Uterus (tissue), 4 donors: ENCODE measurements around the gene PACSIN2. TPM values are rescaled to one million over a fixed set of nuclear protein-coding genes. Genes with fewer than 3 reads are reported as not detected.

ENCODE experiments used
- DNase-seq, 2 donors: peaks; one replicate each; pipeline ENCODE4 v3.0.0-alpha.2; 2019 to 2020
- H3K27ac ChIP-seq, 2 donors: fragments of 200-600 bp; sonication (generic); 1 replicate in 1 of 2; 2 replicates in 1 of 2; pipeline ENCODE4 v1.5.1; 2016 to 2018
- H3K27me3 ChIP-seq, 2 donors: fragments of 200-600 bp; sonication (generic); one replicate each; pipeline ENCODE4 v1.5.1; 2018 to 2019; ENCODE audit warnings: control low read depth in 1 of 2
- H3K36me3 ChIP-seq, 2 donors: fragments of 200-600 bp; sonication (generic); one replicate each; pipeline ENCODE4 v1.5.1; 2019; ENCODE audit warnings: control low read depth in 1 of 2
- H3K4me1 ChIP-seq, 2 donors: fragments of 200-600 bp; sonication (generic); one replicate each; pipeline ENCODE4 v1.5.1; 2018 to 2019; ENCODE audit warnings: control low read depth in 1 of 2
- H3K4me3 ChIP-seq, 2 donors: fragments of 200-600 bp; sonication (generic); 1 replicate in 1 of 2; 2 replicates in 1 of 2; pipeline ENCODE4 v1.5.1; 2018 to 2019; ENCODE audit warnings: mild to moderate bottlenecking in 1 of 2
- H3K9me3 ChIP-seq, 2 donors: fragments of 200-600 bp; sonication (generic); one replicate each; pipeline ENCODE4 v1.5.1; 2019; ENCODE audit warnings: control low read depth in 1 of 2
- POLR2A ChIP-seq, 2 donors: fragments of 450-650 bp; IDR thresholded peaks; one replicate each; pipeline ENCODE4 v1.6.1; 2016; ENCODE audit warnings: antibody characterized with exemption in 2 of 2, mild to moderate bottlenecking in 1 of 2, moderate library complexity in 1 of 2
- intact Hi-C: fragments of 100-400 bp; cut with DNase I; formaldehyde crosslinking; loops from one replicate; pipeline ENCODE4 v1.15.1; 2023; ENCODE audit warnings: low total_unique reads
- total RNA-seq, 4 donors: library from RNA; depleted of rRNA in 3 of 4; stranded (reverse); fragments of >200 nt in 3 of 4; gene quantifications; one replicate each; pipeline versions ENCODE4 v1.1.0 to v1.2.4, GENCODE V29; 2014 to 2023
- TF ChIP-seq, protein P1 (sequence below), 4 experiments: fragments of 200-600 bp in 2 of 4; fragments of 450-650 bp in 2 of 4; sonication (generic) in 2 of 4; IDR thresholded peaks; one replicate each; pipeline ENCODE4 v1.5.1; 2016 to 2019; ENCODE audit warnings: antibody characterized with exemption in 4 of 4, mild to moderate bottlenecking in 2 of 4, moderate library complexity in 1 of 4
- donor health status: DM: yes; HTN: yes; CAD: no.

The PACSIN2 gene
- total RNA-seq, 4 donors from 2014 or later, result 34.4 to 66.1 (median 48.0) TPM

DNA sequence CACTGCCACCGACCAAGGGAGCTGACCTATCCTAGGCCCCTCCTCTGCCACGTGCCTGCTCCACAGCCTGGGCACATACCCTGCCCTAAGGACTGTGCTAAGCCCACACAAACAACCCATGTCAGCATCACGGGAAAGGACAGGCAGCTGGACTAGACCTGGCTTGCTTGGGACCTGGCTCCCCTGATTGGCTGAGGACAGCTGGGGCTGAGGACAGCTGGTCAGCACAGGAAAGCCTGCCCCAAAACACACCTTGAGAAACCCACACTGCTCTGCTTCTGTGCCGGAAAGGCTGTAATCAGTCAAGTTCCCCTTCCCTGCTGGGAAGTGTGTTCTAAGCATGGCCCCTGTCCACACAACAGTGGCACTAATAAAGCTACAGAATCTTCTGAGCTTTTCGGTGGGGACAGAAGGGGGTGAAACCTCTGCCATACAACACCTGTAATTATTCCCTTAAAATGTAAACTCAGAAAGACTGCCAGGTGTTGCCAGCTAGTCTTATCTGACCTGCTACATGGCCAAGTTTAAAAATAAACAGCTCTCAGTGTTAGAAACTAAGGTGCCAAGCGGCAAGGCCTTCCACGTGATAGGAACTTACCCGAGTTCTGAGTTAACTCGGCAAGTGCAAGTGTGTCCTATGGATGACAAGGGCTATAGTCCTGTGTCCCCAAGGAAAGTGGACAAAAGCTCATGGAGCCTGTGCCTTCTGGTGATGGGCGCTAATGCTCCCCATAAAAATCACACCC is 122.2 kb downstream of the PACSIN2 start:
- intact Hi-C loops, result no loop called here
- Histone ChIP-seq H3K4me3 (no peak overlapping the region), H3K27me3 (no peaks in the 10 kb centered on the region), H3K9me3 (no peaks in the 10 kb centered on the region), H3K4me1 (no peaks in the 10 kb centered on the region), H3K36me3 (no peaks in the 10 kb centered on the region), H3K27ac (no peak overlapping the region)
- TF ChIP-seq, protein P1, sequence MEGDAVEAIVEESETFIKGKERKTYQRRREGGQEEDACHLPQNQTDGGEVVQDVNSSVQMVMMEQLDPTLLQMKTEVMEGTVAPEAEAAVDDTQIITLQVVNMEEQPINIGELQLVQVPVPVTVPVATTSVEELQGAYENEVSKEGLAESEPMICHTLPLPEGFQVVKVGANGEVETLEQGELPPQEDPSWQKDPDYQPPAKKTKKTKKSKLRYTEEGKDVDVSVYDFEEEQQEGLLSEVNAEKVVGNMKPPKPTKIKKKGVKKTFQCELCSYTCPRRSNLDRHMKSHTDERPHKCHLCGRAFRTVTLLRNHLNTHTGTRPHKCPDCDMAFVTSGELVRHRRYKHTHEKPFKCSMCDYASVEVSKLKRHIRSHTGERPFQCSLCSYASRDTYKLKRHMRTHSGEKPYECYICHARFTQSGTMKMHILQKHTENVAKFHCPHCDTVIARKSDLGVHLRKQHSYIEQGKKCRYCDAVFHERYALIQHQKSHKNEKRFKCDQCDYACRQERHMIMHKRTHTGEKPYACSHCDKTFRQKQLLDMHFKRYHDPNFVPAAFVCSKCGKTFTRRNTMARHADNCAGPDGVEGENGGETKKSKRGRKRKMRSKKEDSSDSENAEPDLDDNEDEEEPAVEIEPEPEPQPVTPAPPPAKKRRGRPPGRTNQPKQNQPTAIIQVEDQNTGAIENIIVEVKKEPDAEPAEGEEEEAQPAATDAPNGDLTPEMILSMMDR (IDR thresholded peaks at IDR 0.05), result no peak
- no peak for TF ChIP-seq POLR2A (IDR thresholded peaks at IDR 0.05)
- no peak for DNase-seq

DNA sequence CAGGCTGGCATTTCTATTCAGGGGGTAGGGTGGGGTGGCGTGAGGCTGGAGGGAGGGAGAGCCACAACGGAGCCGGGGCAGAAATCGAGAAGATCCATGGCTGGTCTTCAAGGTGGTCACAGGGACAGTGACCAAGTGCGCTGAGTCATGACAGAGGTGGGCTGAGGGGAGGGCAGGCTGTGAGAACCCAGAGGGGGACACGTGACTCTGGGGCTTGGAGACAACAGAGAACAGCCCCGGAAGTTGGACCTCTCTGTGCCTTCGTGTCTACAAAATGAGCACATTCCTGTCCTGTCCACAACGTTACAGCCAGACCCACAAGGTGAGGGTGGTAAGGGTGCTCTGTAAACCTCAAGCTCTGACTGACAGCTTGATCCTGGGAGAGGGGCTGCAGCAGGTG is 122.8 kb downstream of the PACSIN2 start:
- no peaks in the 10 kb centered on the region for H3K36me3 ChIP-seq
- no peak for DNase-seq
- H3K9me3 ChIP-seq, result no peaks in the 10 kb centered on the region
- H3K4me3 ChIP-seq, result no peak overlapping the region
- intact Hi-C loops, result no loop called here
- H3K4me1 ChIP-seq, result no peaks in the 10 kb centered on the region
- TF ChIP-seq POLR2A (IDR thresholded peaks at IDR 0.05), result no peak
- H3K27ac ChIP-seq, result no peak overlapping the region
- no peaks in the 10 kb centered on the region for H3K27me3 ChIP-seq

DNA sequence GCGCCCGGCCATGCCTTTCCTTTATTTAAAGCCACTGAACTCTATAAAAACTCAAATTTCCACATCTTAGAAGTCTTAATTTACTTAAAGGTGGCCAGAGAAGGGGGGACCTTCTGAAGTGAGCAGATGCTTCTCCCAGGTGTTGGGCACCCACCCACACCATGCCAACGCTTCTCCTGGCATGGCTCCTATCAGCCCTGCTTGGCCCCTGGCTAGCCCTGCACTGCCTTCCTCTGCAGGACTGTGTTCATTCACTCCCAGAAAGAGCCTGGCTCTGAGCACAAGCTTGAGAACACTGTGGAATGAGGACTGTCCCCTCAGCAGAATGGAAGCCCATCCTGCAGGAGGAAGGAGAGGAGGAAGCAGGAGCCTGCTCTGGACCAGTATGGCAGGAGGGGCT is 123.3 kb downstream of the PACSIN2 start:
- no peak for TF ChIP-seq POLR2A (IDR thresholded peaks at IDR 0.05)
- TF ChIP-seq, protein P1 (IDR thresholded peaks at IDR 0.05), result no peak
- Histone ChIP-seq H3K27ac (no peak overlapping the region), H3K4me1 (no peaks in the 10 kb centered on the region), H3K36me3 (no peaks in the 10 kb centered on the region), H3K27me3 (no peaks in the 10 kb centered on the region), H3K9me3 (no peaks in the 10 kb centered on the region), H3K4me3 (no peak overlapping the region)
- no peak for DNase-seq
- intact Hi-C loops, result no loop called here

DNA sequence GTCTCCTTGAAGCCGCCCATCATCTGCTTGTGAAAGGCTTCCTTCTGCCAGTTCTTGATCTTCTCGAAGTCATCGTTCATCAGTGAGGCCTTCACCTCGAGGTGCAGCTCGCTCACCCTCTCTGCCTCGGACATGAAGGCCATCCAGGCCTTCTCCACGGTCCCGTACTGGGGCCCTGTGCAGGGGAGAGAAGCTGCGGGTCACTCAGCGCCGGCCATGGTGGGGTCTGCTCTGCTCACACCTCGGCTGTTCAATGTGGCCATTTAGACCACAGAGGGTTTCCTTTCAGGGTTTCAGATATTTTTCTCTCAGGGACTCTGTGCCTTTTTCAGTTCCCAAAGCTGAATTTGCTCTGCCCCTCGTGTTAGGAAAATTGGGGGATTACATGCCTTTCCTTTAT is 123.9 kb downstream of the PACSIN2 start:
- TF ChIP-seq, protein P1 (IDR thresholded peaks at IDR 0.05), result no peak
- TF ChIP-seq POLR2A (IDR thresholded peaks at IDR 0.05), result no peak
- no peak for DNase-seq
- H3K27ac ChIP-seq, result no peak overlapping the region
- no peaks in the 10 kb centered on the region for H3K36me3 ChIP-seq
- H3K9me3 ChIP-seq, result no peaks in the 10 kb centered on the region
- H3K27me3 ChIP-seq, result no peaks in the 10 kb centered on the region
- H3K4me3 ChIP-seq, result no peak overlapping the region
- H3K4me1 ChIP-seq, result no peaks in the 10 kb centered on the region
- intact Hi-C loops, result no loop called here

DNA sequence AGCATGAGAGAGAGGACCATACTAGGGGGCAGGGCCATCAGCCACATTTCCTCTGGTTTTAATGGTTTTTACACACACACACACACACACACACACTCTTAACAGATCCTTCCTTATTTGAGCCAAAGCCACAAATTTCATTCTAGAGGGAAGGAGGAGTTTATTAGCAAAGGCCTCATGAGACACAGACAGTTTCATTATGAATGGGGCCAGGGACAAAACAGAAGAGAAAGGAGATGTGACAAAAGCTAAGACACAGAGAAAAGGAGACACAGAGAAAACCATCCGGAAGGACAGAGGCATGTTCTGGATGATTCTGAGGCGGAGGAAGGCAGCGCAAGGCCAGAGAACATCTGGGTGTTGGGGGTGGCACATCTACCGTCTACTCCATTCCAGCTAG is 125.6 kb downstream of the PACSIN2 start:
- Histone ChIP-seq H3K36me3 (no peaks in the 10 kb centered on the region), H3K27me3 (no peaks in the 10 kb centered on the region), H3K4me1 (no peaks in the 10 kb centered on the region), H3K4me3 (no peak overlapping the region), H3K9me3 (no peaks in the 10 kb centered on the region), H3K27ac (no peak overlapping the region)
- intact Hi-C loops, result no loop called here
- no peak for DNase-seq
- TF ChIP-seq, protein P1 (IDR thresholded peaks at IDR 0.05), result no peak
- no peak for TF ChIP-seq POLR2A (IDR thresholded peaks at IDR 0.05)
